HepG2 (cell line): ENCODE data around the gene FMNL2. TPM values are rescaled to one million over a fixed set of nuclear protein-coding genes. Genes with fewer than 3 reads are reported as not detected.
A peak's percentile ranks its signal among the peaks of the same experiment; 100 is the strongest.

ENCODE experiments used
- ATAC-seq: fragments of 200-7000 bp; cut with Tn5 transposase; 3 replicates; pipeline ENCODE4 v1.9.1; 2020; ENCODE audit warnings: mild to moderate bottlenecking, moderate library complexity
- BruUV-seq: library from RNA; stranded (reverse); fragments of 400-500 nt; replicated peaks from 2 replicates; lab custom pipeline; 2021; lab: Mats Ljungman, UMichigan
- CTCF ChIA-PET: fragments of 300-600 bp; formaldehyde crosslinking; extraction: SDS; loops from one replicate; lab custom pipeline; 2021; ENCODE audit warnings: low total read pairs, inconsistent platforms, low intra/inter-chr PET ratio; lab: Yijun Ruan, JAX
- POLR2A ChIA-PET: fragments of 350-600 bp; sonication (Branson Sonifier 250); formaldehyde crosslinking; loops from one replicate; lab custom pipeline; 2020; ENCODE audit warnings: antibody characterized with exemption, inconsistent platforms; lab: Yijun Ruan, JAX
- DNase-seq: peaks from one replicate; pipeline ENCODE4 v3.0.0-alpha.2; 2015; ENCODE audit warnings: low spot score
- FAIRE-seq: peaks from 3 replicates; lab custom pipeline; 2011; peaks lifted over from hg19 to GRCh38; lab: Jason Lieb, UNC
- H2AFZ ChIP-seq: one replicate; pipeline ENCODE4 v1.6.1; 2011; ENCODE audit warnings: low read length, inconsistent platforms
- H3K27ac ChIP-seq: fragments of 300-600 bp; 3 replicates; pipeline ENCODE4 v1.8.0; 2011; ENCODE audit warnings: mixed run types, mild to moderate bottlenecking, mixed read lengths, low read length, inconsistent platforms; ENCODE audit not compliant: insufficient read depth; ENCODE audit errors: extremely low read length
- H3K27me3 ChIP-seq, 2 experiments: fragments of 200-600 bp in 1 of 2; 2 replicates in 1 of 2; 3 replicates in 1 of 2; pipeline versions ENCODE4 v1.6.0 to v1.8.0; 2011; ENCODE audit warnings: low read length in 2 of 2, mild to moderate bottlenecking in 2 of 2, moderate library complexity in 2 of 2, inconsistent platforms in 1 of 2; ENCODE audit not compliant: insufficient read depth in 2 of 2, control insufficient read depth in 1 of 2
- H3K36me3 ChIP-seq, 2 experiments: fragments of 200-600 bp in 1 of 2; replicated peaks in 1 of 2; 2 replicates in 1 of 2; 3 replicates in 1 of 2; pipeline versions ENCODE4 v1.5.1 to v1.8.0; 2011; ENCODE audit warnings: low read length in 2 of 2, inconsistent platforms in 1 of 2; ENCODE audit not compliant: insufficient read depth in 2 of 2, control insufficient read depth in 1 of 2
- H3K4me1 ChIP-seq: 2 replicates; pipeline ENCODE4 v1.5.1; 2012; ENCODE audit warnings: low read length, inconsistent platforms; ENCODE audit not compliant: insufficient read depth
- H3K4me2 ChIP-seq: 2 replicates; pipeline ENCODE4 v1.6.0; 2011; ENCODE audit warnings: low read depth, low read length, inconsistent platforms
- H3K4me3 ChIP-seq, 3 experiments: fragments of 200-600 bp in 1 of 3; sonication (generic), shearing (Covaris generic) in 1 of 3; replicated peaks in 1 of 3; 2 replicates each; pipeline ENCODE4 v1.5.1; 2011 to 2016; ENCODE audit warnings: low read length in 3 of 3, inconsistent platforms in 2 of 3, low read depth in 2 of 3, mild to moderate bottlenecking in 2 of 3, control low read depth in 1 of 3, mixed read lengths in 1 of 3; ENCODE audit not compliant: insufficient read depth in 1 of 3
- H3K79me2 ChIP-seq: one replicate; pipeline ENCODE4 v1.6.1; 2011; ENCODE audit warnings: low read length, inconsistent platforms; ENCODE audit not compliant: insufficient read depth
- H3K9ac ChIP-seq: 2 replicates; pipeline ENCODE4 v1.6.0; 2011; ENCODE audit warnings: mild to moderate bottlenecking, low read depth, low read length, inconsistent platforms; ENCODE audit not compliant: insufficient read depth
- H3K9me3 ChIP-seq: 2 replicates; pipeline ENCODE4 v1.5.1; 2012; ENCODE audit warnings: mild to moderate bottlenecking, low read length
- H4K20me1 ChIP-seq: 2 replicates; pipeline ENCODE4 v1.6.0; 2011; ENCODE audit warnings: inconsistent platforms, mild to moderate bottlenecking, low read length, moderate library complexity; ENCODE audit not compliant: insufficient read depth
- AKAP8 ChIP-seq: sonication (generic); formaldehyde crosslinking; IDR thresholded peaks from 2 replicates; pipeline ENCODE4 v1.5.1; 2020; ENCODE audit warnings: mild to moderate bottlenecking, missing genetic modification reagents
- ATF7-NPFF ChIP-seq: sonication (generic); formaldehyde crosslinking; IDR thresholded peaks from 2 replicates; pipeline ENCODE4 v1.8.1; 2023; ENCODE audit warnings: mild to moderate bottlenecking, low read depth, missing genetic modification reagents, moderate library complexity
- CCAR2 ChIP-seq: fragments of 200-400 bp; formaldehyde crosslinking; optimal IDR thresholded peaks from 2 replicates; pipeline ENCODE3; 2018; ENCODE audit warnings: low read depth, mild to moderate bottlenecking, low read length, moderate library complexity
- CHCHD3 ChIP-seq: sonication (generic); formaldehyde crosslinking; IDR thresholded peaks from 2 replicates; pipeline ENCODE4 v1.8.0; 2022; ENCODE audit warnings: mild to moderate bottlenecking, missing genetic modification reagents, moderate library complexity
- CTCF ChIP-seq: sonication (generic); formaldehyde crosslinking; IDR thresholded peaks from 2 replicates; pipeline ENCODE4 v1.5.0; 2020; ENCODE audit warnings: mild to moderate bottlenecking, missing genetic modification reagents, moderate library complexity
- EHMT2 ChIP-seq: fragments of 200-600 bp; sonication (generic); IDR thresholded peaks from 2 replicates; pipeline ENCODE4 v1.7.0; 2017; ENCODE audit warnings: antibody characterized with exemption, low read depth, low read length, borderline replicate concordance
- FOXO1 ChIP-seq: sonication (generic); formaldehyde crosslinking; IDR thresholded peaks from 2 replicates; pipeline ENCODE4 v1.4.0; 2020; ENCODE audit warnings: missing genetic modification reagents
- MTA1 ChIP-seq: sonication (generic); formaldehyde crosslinking; IDR thresholded peaks from 2 replicates; pipeline ENCODE4 v1.4.0; 2020; ENCODE audit warnings: missing genetic modification reagents, mild to moderate bottlenecking, borderline replicate concordance
- NR2F1 ChIP-seq, 2 experiments: fragments of 450-650 bp in 1 of 2; formaldehyde crosslinking in 1 of 2; IDR thresholded peaks; 2 replicates each; pipeline versions ENCODE4 v1.5.0 to v1.6.1; 2016 to 2020; ENCODE audit warnings: mild to moderate bottlenecking in 1 of 2, missing compliant biosample characterization in 1 of 2, missing genetic modification reagents in 1 of 2, moderate library complexity in 1 of 2
- POLR2AphosphoS2 ChIP-seq: IDR thresholded peaks from 2 replicates; pipeline ENCODE4 v1.6.1; 2011; ENCODE audit warnings: low read depth, low read length, improper control_type of control experiment
- RARA ChIP-seq: IDR thresholded peaks from 2 replicates; pipeline ENCODE4 v1.6.1; 2016; ENCODE audit warnings: missing genetic modification reagents, missing compliant biosample characterization
- RBM22 ChIP-seq: fragments of 200-400 bp; formaldehyde crosslinking; optimal IDR thresholded peaks from 2 replicates; pipeline ENCODE3; 2017; ENCODE audit warnings: mild to moderate bottlenecking, low read length, moderate library complexity
- SNRNP70 ChIP-seq: fragments of 200-400 bp; formaldehyde crosslinking; IDR thresholded peaks from 2 replicates; pipeline ENCODE4 v1.6.1; 2017; ENCODE audit warnings: mild to moderate bottlenecking, low read depth, low read length, moderate library complexity
- STAG1 ChIP-seq: sonication (generic); formaldehyde crosslinking; IDR thresholded peaks from 2 replicates; pipeline ENCODE4 v1.4.0; 2020; ENCODE audit warnings: missing genetic modification reagents
- TSC22D2 ChIP-seq: sonication (generic); formaldehyde crosslinking; IDR thresholded peaks from 2 replicates; pipeline ENCODE4 v1.5.1; 2020; ENCODE audit warnings: missing genetic modification reagents, mild to moderate bottlenecking, borderline replicate concordance
- ZFX ChIP-seq: sonication (generic); formaldehyde crosslinking; IDR thresholded peaks from 2 replicates; pipeline ENCODE4 v1.4.0; 2020; ENCODE audit warnings: mild to moderate bottlenecking, low read depth, missing genetic modification reagents, moderate library complexity
- ZNF432 ChIP-seq: sonication (generic); formaldehyde crosslinking; IDR thresholded peaks from 2 replicates; pipeline ENCODE4 v1.5.0; 2020; ENCODE audit warnings: missing genetic modification reagents, mild to moderate bottlenecking, borderline replicate concordance
- ZNF552 ChIP-seq: sonication (generic); formaldehyde crosslinking; IDR thresholded peaks from 2 replicates; pipeline ENCODE4 v1.9.0; 2022; ENCODE audit warnings: missing genetic modification reagents, mild to moderate bottlenecking, borderline replicate concordance
- ZNF644 ChIP-seq: IDR thresholded peaks from 2 replicates; pipeline ENCODE4 v1.6.1; 2016; ENCODE audit warnings: low read depth
- WGBS: methylation state at CpG from one replicate; pipeline ENCODE4 v1.1.6; 2017; ENCODE audit warnings: low lambda C conversion rate; 5-methylcytosine and 5-hydroxymethylcytosine counted together
- in situ Hi-C: cut with HindIII; loops from 2 replicates; pipeline ENCODE4 v1.10.0; 2017; ENCODE audit warnings: low pct_unique_long_range_greater_than_20kb; ENCODE audit not compliant: extremely low pct_ligation_motif_present
- intact Hi-C: fragments of 100-400 bp; cut with micrococcal nuclease; formaldehyde crosslinking; loops from one replicate; pipeline ENCODE4 v1.10.0; 2022; ENCODE audit not compliant: unreplicated experiment
- polyA plus RNA-seq, 8 experiments: library from polyadenylated mRNA; depleted of rRNA in 3 of 8; stranded (reverse) in 7 of 8; unstranded in 1 of 8; fragments of >200 nt; fragmentation: Illumina TruSeq in 4 of 8; extraction: Trizol in 4 of 8; gene quantifications; 2 replicates each; pipeline versions ENCODE4 v1.2.1 to v1.2.3, GENCODE V29; 2011 to 2016; ENCODE audit warnings: low read depth in 4 of 8, missing spikeins in 1 of 8, mixed read lengths in 1 of 8; ENCODE audit not compliant: insufficient read depth in 1 of 8
- total RNA-seq, 5 experiments: library from RNA; depleted of rRNA; stranded (reverse); fragments of >200 nt; fragmentation: Illumina TruSeq; extraction: Trizol; gene quantifications; 2 replicates each; pipeline ENCODE4 v1.2.3, GENCODE V29; 2016; ENCODE audit warnings: low read depth in 1 of 5

The FMNL2 gene
- total and polyA plus RNA-seq, 2 of the 13 experiments (the other 11 are each of a cell fraction or from before 2014, with no cell fraction given) = 66.5 to 67.7 TPM

GRCh38 chr2:152568531-152568930 lies 233.6 kb downstream of the FMNL2 start (continued):
- TF ChIP-seq ZFX = no peak
- no peak for TF ChIP-seq EHMT2
- no peak for TF ChIP-seq NR2F1 (CRISPR knock-in tag; IDR thresholded peaks at IDR 0.05)
- TF ChIP-seq FOXO1 (CRISPR knock-in tag) = no peak
- no peak for TF ChIP-seq CCAR2

- H3K79me2 ChIP-seq = peaks cover 6% of the 10 kb centered on the region
- in situ Hi-C loops = no loop called here
- POLR2A ChIA-PET = no interaction called here
Observed at GRCh38 chr2:152569186-152569585, 234.2 kb downstream of the FMNL2 start.

More at GRCh38 chr2:152569186-152569585, 234.2 kb downstream of the FMNL2 start:
- ATAC-seq = no peak
- TF ChIP-seq MTA1 = no peak
- TF ChIP-seq ATF7-NPFF = no peak
- no peak for TF ChIP-seq ZNF432
- peak; percentile 37 for TF ChIP-seq STAG1 (CRISPR knock-in tag)
- peak; percentile 24; the same call in 1 of the 2 replicates for TF ChIP-seq CTCF (CRISPR knock-in tag)
- no peak for TF ChIP-seq TSC22D2
- TF ChIP-seq ZNF644 (CRISPR knock-in tag) = 0 out of 2 replicates have a peak, but pooled peaks have one; percentile 18
- peak; percentile 23 for TF ChIP-seq RBM22
- TF ChIP-seq ZNF552 (CRISPR knock-in tag) = no peak
- no peak for TF ChIP-seq AKAP8
- no peak for TF ChIP-seq RARA (CRISPR knock-in tag)
- TF ChIP-seq SNRNP70 = no peak
- no peak for TF ChIP-seq CHCHD3 (CRISPR knock-in tag)
- TF ChIP-seq POLR2AphosphoS2 = no peak
- H3K36me3 ChIP-seq = peaks cover 19 to 51% of the 10 kb centered on the region in 2 experiments
- no peak overlapping the region for H3K27ac ChIP-seq
- no peak overlapping the region for H3K4me2 ChIP-seq
- no TSS peak for BruUV-seq
- H3K27me3 ChIP-seq = no peaks in the 10 kb centered on the region
- H3K9ac ChIP-seq = no peak overlapping the region
- H2AFZ ChIP-seq = no peak overlapping the region
- no peaks in the 10 kb centered on the region for H3K9me3 ChIP-seq
- CTCF ChIA-PET = no interaction called here
- H3K4me3 ChIP-seq = no peak overlapping the region
- 97% methylated on average over 7 of the region's 7 CpGs for WGBS
- DNase-seq = no peak
- no peaks in the 10 kb centered on the region for H3K4me1 ChIP-seq
- FAIRE-seq = no peak
- no peaks in the 10 kb centered on the region for H4K20me1 ChIP-seq
- intact Hi-C loops = no loop called here
